Activated CD8-positive, alpha-beta memory T cell treated with anti-CD3 and anti-CD28 coated beads, Interleukin-2, amount 10 ng/mL, durations not matched to agents 7 days and 5 days (primary cell): ENCODE measurements around the gene NDC1. TPM values are rescaled to one million over a fixed set of nuclear protein-coding genes. Genes with fewer than 3 reads are reported as not detected.

ENCODE experiments used
- ATAC-seq: fragments of 150-1000 bp; cut with Tn5 transposase; one replicate; pipeline ENCODE4 v1.10.0; 2021; ENCODE audit warnings: moderate library complexity
- CTCF ChIA-PET: fragments of 350-600 bp; sonication (Branson Sonifier 250); formaldehyde crosslinking; loops from one replicate; lab custom pipeline; 2021; ENCODE audit warnings: antibody characterized with exemption; lab: Charles Lee
- DNase-seq: peaks from one replicate; pipeline ENCODE4 v3.0.0-alpha.2; 2020
- H3K27ac Mint-ChIP-seq: one replicate; pipeline ENCODE4 v1.8.0; 2021; ENCODE audit warnings: mild to moderate bottlenecking, mixed read lengths
- H3K27me3 Mint-ChIP-seq: one replicate; pipeline ENCODE4 v1.8.0; 2021; ENCODE audit warnings: mixed read lengths
- H3K36me3 Mint-ChIP-seq: one replicate; pipeline ENCODE4 v1.8.0; 2021; ENCODE audit warnings: mild to moderate bottlenecking, mixed read lengths
- H3K4me1 Mint-ChIP-seq: one replicate; pipeline ENCODE4 v1.8.0; 2021; ENCODE audit warnings: mixed read lengths
- H3K4me3 Mint-ChIP-seq: one replicate; pipeline ENCODE4 v1.8.0; 2021; ENCODE audit warnings: mild to moderate bottlenecking, moderate library complexity, mixed read lengths
- H3K9me3 Mint-ChIP-seq: one replicate; pipeline ENCODE4 v1.8.0; 2022; ENCODE audit warnings: low read depth, mixed read lengths
- total RNA-seq, 2 experiments: library from RNA; stranded (reverse); gene quantifications; one replicate each; pipeline ENCODE4 v1.2.3, GENCODE V29; 2021

Gene NDC1
- total RNA-seq, 2 experiments from 2014 or later, result 26.1 to 35.5 TPM

DNA sequence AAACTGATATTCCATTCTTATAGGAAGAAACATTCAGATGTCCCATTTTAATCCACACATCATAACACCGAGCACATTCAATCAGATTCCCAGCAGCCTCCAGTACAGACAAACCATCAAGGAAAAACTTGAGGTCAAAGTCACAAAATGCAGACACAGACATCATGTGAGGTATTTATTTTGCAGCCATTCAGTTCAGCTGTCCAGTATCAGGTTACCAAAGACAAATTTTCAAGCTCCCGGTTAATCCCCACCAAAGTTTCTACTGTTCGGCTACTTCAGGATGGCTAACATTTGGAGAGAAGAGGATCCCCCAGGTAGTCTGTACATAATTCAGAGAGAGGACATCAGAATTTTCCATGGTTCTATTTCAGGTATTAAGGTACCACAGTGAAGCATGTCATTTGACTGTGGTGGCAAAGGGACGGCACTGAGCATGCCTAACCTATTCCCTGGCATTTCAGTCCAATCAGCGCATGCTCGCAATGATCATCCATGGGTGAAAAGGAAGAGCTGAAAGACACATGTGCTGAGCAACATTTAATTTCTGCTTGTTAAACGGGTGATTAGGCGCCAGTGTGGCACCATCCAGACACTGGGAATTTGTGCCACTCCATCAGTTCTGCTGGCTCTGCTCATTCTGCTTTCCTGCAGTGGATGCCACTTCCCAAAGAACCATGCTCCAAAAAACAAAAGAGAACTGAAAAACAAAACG lies 13.6 kb upstream of the NDC1 start:
- Mint-ChIP-seq H3K4me1 (no peaks in the 10 kb centered on the region), H3K27me3 (peaks cover 4% of the 10 kb centered on the region), H3K36me3 (peaks cover 10% of the 10 kb centered on the region), H3K27ac (no peak overlapping the region), H3K9me3 (no peaks in the 10 kb centered on the region), H3K4me3 (no peak overlapping the region)
- CTCF ChIA-PET, result interaction anchor here (1.2 to 1.7 kb wide), 3 partner anchors 9 to 27 kb away, joined by 5 to 6 read pairs (median 5); no protein-coding TSS in a partner anchor
- ATAC-seq (no peak), DNase-seq (no peak)

DNA sequence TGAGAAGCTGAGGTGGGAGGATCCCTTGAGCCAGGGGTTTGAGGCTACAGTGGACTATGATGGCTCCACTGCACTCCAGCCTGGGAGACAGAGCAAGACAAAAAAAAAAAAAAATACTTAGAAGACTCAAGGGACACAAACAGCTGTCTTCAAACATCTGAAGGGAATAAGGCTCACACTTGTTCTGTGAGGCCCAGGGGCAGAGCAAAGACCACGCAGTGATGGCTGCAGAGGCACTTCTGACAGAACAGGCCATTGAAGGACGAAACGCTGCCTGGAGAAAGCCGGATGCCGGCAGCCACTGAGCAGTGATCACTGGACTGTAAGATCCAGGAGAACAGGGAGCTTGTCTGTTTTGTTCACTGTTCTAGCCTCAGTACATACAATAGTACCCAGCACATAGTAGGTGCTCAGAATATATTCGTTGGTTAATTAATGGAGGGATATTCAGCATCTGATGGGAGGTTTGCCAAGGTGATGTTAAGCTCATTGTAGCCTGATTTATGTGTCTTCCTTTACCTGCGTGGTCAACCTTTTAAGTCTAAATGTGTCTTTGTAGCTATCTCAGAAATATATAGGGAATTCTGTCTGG lies 12.1 kb upstream of the NDC1 start:
- Mint-ChIP-seq H3K9me3 (no peaks in the 10 kb centered on the region), H3K4me1 (no peaks in the 10 kb centered on the region), H3K4me3 (no peak overlapping the region), H3K27ac (no peak overlapping the region), H3K27me3 (peaks cover 6% of the 10 kb centered on the region), H3K36me3 (peaks cover 10% of the 10 kb centered on the region)
- CTCF ChIA-PET, result interaction anchor here (0.8 to 1.7 kb wide), 4 partner anchors 11 to 142 kb away, joined by 3 to 6 read pairs (median 4); no protein-coding TSS in a partner anchor
- ATAC-seq, result no peak
- DNase-seq, result no peak

- CTCF ChIA-PET, result interaction anchor here (1.5 kb wide), 1 partner anchor 11 kb away, joined by 3 read pairs; no protein-coding TSS in a partner anchor
- H3K9me3 Mint-ChIP-seq, result no peaks in the 10 kb centered on the region
- H3K4me3 Mint-ChIP-seq, result no peak overlapping the region
- DNase-seq (no peak), ATAC-seq (no peak)
- peaks cover 10% of the 10 kb centered on the region for H3K36me3 Mint-ChIP-seq
- H3K4me1 Mint-ChIP-seq, result no peaks in the 10 kb centered on the region
- H3K27me3 Mint-ChIP-seq, result peaks cover 16% of the 10 kb centered on the region
- H3K27ac Mint-ChIP-seq, result no peak overlapping the region
Observed at GRCh38 chr1:53847980-53848379, 9.9 kb upstream of the NDC1 start.

GRCh38 chr1:53842347-53842746 lies 4.3 kb upstream of the NDC1 start:
- DNase-seq (no peak), ATAC-seq (no peak)
- Mint-ChIP-seq H3K27ac (no peak overlapping the region), H3K36me3 (peaks cover 9% of the 10 kb centered on the region), H3K4me3 (no peak overlapping the region), H3K27me3 (peaks cover 15% of the 10 kb centered on the region), H3K4me1 (peaks cover 9% of the 10 kb centered on the region), H3K9me3 (peaks cover 8% of the 10 kb centered on the region)
- CTCF ChIA-PET, result no interaction called here

DNA sequence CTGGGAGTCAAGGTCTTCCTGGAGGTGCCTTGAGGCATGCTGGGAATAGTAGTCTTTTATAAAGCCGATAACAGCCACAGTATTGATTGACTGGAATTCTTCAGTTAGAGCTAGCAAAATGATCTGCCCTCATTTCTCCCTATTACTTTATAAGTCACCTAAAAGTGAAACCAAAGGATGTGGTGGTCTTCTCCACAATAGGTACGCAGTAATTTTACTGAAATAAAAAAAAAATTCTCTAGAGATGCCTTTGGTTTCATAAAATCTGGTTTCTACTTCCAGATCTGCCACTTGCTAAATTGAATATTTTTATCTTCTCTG lies 518 bp upstream of the NDC1 start:
- DNase-seq (no peak), ATAC-seq (no peak)
- Mint-ChIP-seq H3K36me3 (peaks cover 24% of the 10 kb centered on the region), H3K27ac (peak overlapping the region; percentile 97), H3K4me1 (peaks cover 28% of the 10 kb centered on the region), H3K4me3 (peak overlapping the region; percentile 100), H3K27me3 (peaks cover 4% of the 10 kb centered on the region), H3K9me3 (peaks cover 8% of the 10 kb centered on the region)
- CTCF ChIA-PET, result interaction anchor here (0.5 to 2.7 kb wide), 3 partner anchors 22 to 110 kb away, joined by 3 to 10 read pairs (median 4); no protein-coding TSS in a partner anchor

DNA sequence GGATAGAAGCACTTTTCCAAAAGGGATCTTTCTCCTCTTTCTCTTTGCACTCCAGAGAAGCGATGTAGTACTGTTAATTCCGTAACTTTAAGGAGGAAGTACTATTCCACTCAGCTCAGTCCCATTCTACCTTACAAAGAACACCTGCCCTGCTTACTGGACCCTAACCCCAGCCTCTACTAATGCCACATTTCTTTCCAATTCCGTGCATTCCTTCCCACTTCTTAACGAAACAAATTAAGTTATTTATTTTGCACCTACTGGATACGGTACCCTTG lies 511 bp downstream of the NDC1 start:
- Mint-ChIP-seq H3K4me1 (peaks cover 31% of the 10 kb centered on the region), H3K27me3 (peaks cover 2% of the 10 kb centered on the region), H3K4me3 (peak overlapping the region; percentile 100), H3K9me3 (peaks cover 7% of the 10 kb centered on the region), H3K27ac (peak overlapping the region; percentile 97), H3K36me3 (peaks cover 24% of the 10 kb centered on the region)
- DNase-seq (no peak), ATAC-seq (no peak)
- CTCF ChIA-PET, result interaction anchor here (1.2 to 1.8 kb wide), 4 partner anchors 11 to 122 kb away, joined by 3 to 7 read pairs (median 6); no protein-coding TSS in a partner anchor

GRCh38 chr1:53835491-53835890 lies 2.6 kb downstream of the NDC1 start:
- no peak overlapping the region for H3K4me3 Mint-ChIP-seq
- ATAC-seq, result no peak
- peaks cover 31% of the 10 kb centered on the region for H3K4me1 Mint-ChIP-seq
- no peaks in the 10 kb centered on the region for H3K27me3 Mint-ChIP-seq
- H3K9me3 Mint-ChIP-seq, result no peaks in the 10 kb centered on the region
- no peak for DNase-seq
- CTCF ChIA-PET, result interaction anchor here (1.0 to 1.5 kb wide), 3 partner anchors 51 to 124 kb away, joined by 3 read pairs; no protein-coding TSS in a partner anchor
- H3K27ac Mint-ChIP-seq, result no peak overlapping the region
- H3K36me3 Mint-ChIP-seq, result peaks cover 22% of the 10 kb centered on the region

GRCh38 chr1:53834776-53835175 lies 3.3 kb downstream of the NDC1 start:
- peaks cover 31% of the 10 kb centered on the region for H3K4me1 Mint-ChIP-seq
- ATAC-seq (no peak), DNase-seq (no peak)
- no peak overlapping the region for H3K4me3 Mint-ChIP-seq
- H3K36me3 Mint-ChIP-seq, result peaks cover 26% of the 10 kb centered on the region
- H3K9me3 Mint-ChIP-seq, result no peaks in the 10 kb centered on the region
- H3K27me3 Mint-ChIP-seq, result no peaks in the 10 kb centered on the region
- CTCF ChIA-PET, result interaction anchor here (1.0 to 1.1 kb wide), 2 partner anchors 50 to 60 kb away, joined by 3 read pairs; no protein-coding TSS in a partner anchor
- H3K27ac Mint-ChIP-seq, result no peak overlapping the region

GRCh38 chr1:53833393-53833792 lies 4.7 kb downstream of the NDC1 start:
- H3K9me3 Mint-ChIP-seq, result no peaks in the 10 kb centered on the region
- H3K27ac Mint-ChIP-seq, result no peak overlapping the region
- no peak overlapping the region for H3K4me3 Mint-ChIP-seq
- no peaks in the 10 kb centered on the region for H3K27me3 Mint-ChIP-seq
- CTCF ChIA-PET, result interaction anchor here (1.1 to 1.2 kb wide), 2 partner anchors 11 to 27 kb away, joined by 3 to 4 read pairs; no protein-coding TSS in a partner anchor
- peaks cover 24% of the 10 kb centered on the region for H3K4me1 Mint-ChIP-seq
- no peak for ATAC-seq
- no peak for DNase-seq
- H3K36me3 Mint-ChIP-seq, result peaks cover 35% of the 10 kb centered on the region

DNA sequence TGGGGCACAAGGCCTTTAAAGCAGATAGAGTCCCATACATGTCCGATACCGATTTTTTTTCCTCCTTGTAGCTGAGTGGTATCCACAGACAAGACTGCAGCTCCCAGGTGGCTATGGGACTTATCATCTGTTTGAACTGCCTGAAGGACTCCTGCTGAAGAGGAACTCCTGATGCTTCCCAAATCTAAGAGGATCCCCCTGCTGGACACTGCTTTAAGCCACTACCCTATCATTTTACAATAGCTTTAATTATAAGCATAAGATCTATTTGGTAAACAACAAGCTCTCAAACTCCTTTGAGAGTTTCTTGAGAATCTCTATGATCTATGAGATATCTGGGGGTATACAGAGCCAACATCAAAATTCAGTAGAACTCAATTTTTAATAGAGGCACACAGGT lies 11.7 kb downstream of the NDC1 start:
- CTCF ChIA-PET, result interaction anchor here (1.5 to 2.0 kb wide), 2 partner anchors 11 to 32 kb away, joined by 4 to 5 read pairs; partner anchors contain the start of gene NDC1
- Mint-ChIP-seq H3K36me3 (peaks cover 39% of the 10 kb centered on the region), H3K27me3 (no peaks in the 10 kb centered on the region), H3K27ac (no peak overlapping the region), H3K9me3 (no peaks in the 10 kb centered on the region), H3K4me1 (no peaks in the 10 kb centered on the region), H3K4me3 (no peak overlapping the region)
- DNase-seq, result no peak
- ATAC-seq, result no peak

- H3K36me3 Mint-ChIP-seq, result peaks cover 39% of the 10 kb centered on the region
- H3K27me3 Mint-ChIP-seq, result no peaks in the 10 kb centered on the region
Observed at GRCh38 chr1:53825306-53825705, 12.8 kb downstream of the NDC1 start.

GRCh38 chr1:53822931-53823330 lies 15.2 kb downstream of the NDC1 start:
- H3K27me3 Mint-ChIP-seq, result no peaks in the 10 kb centered on the region
- peaks cover 4% of the 10 kb centered on the region for H3K4me1 Mint-ChIP-seq
- no peak for ATAC-seq
- no peak for DNase-seq
- H3K4me3 Mint-ChIP-seq, result no peak overlapping the region
- no peak overlapping the region for H3K27ac Mint-ChIP-seq
- H3K36me3 Mint-ChIP-seq, result peaks cover 48% of the 10 kb centered on the region
- CTCF ChIA-PET, result interaction anchor here (1.0 kb wide), 1 partner anchor 11 kb away, joined by 3 read pairs; no protein-coding TSS in a partner anchor
- H3K9me3 Mint-ChIP-seq, result no peaks in the 10 kb centered on the region

More at GRCh38 chr1:53825306-53825705, 12.8 kb downstream of the NDC1 start:
- H3K27ac Mint-ChIP-seq, result no peak overlapping the region
- no peaks in the 10 kb centered on the region for H3K9me3 Mint-ChIP-seq
- CTCF ChIA-PET, result interaction anchor here (1.5 to 2.0 kb wide), 3 partner anchors 12 to 33 kb away, joined by 3 to 5 read pairs (median 4); partner anchors contain the start of gene NDC1
- DNase-seq (no peak), ATAC-seq (no peak)
- H3K4me1 Mint-ChIP-seq, result no peaks in the 10 kb centered on the region
- H3K4me3 Mint-ChIP-seq, result no peak overlapping the region

DNA sequence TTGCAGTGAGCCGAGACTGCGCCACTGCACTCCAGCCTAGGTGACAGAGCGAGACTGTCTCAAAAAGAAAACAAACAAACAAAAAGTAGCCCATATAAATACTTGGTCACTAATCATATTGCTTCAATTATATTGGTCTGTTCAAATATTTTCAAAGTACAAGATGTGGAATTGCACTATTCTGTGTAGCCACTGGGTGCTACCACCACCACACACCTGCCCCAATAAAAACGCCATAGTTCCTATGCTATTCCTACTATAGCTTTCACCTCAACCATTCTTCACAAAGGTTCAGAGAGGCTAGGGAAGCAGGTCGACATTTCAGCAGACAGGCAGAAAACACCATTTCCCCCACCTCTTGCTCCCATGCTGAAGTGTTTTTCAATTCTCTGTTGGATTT lies 16.7 kb downstream of the NDC1 start:
- H3K4me1 Mint-ChIP-seq, result peaks cover 6% of the 10 kb centered on the region
- CTCF ChIA-PET, result interaction anchor here (1.3 kb wide), 1 partner anchor 138 kb away, joined by 3 read pairs; no protein-coding TSS in a partner anchor
- peaks cover 52% of the 10 kb centered on the region for H3K36me3 Mint-ChIP-seq
- no peak overlapping the region for H3K27ac Mint-ChIP-seq
- H3K4me3 Mint-ChIP-seq, result no peak overlapping the region
- ATAC-seq (no peak), DNase-seq (no peak)
- no peaks in the 10 kb centered on the region for H3K9me3 Mint-ChIP-seq
- H3K27me3 Mint-ChIP-seq, result no peaks in the 10 kb centered on the region
